Muscle layer of duodenum (tissue), 2 donors: ENCODE data around the gene CEP85.

ENCODE experiments used
- H3K27ac ChIP-seq: one replicate; pipeline ENCODE4 v1.7.0; 2013; ENCODE audit warnings: mild to moderate bottlenecking, low read length
- H3K27me3 ChIP-seq: one replicate; pipeline ENCODE4 v1.7.0; 2013; ENCODE audit warnings: low read depth, mild to moderate bottlenecking, control low read depth, low read length
- H3K36me3 ChIP-seq, 2 donors: one replicate each; pipeline ENCODE4 v1.7.0; 2013; ENCODE audit warnings: low read length in 2 of 2, control low read depth in 1 of 2, mild to moderate bottlenecking in 1 of 2; ENCODE audit not compliant: insufficient read depth in 2 of 2, control insufficient read depth in 1 of 2
- H3K4me1 ChIP-seq, 2 donors: one replicate each; pipeline ENCODE4 v1.7.0; 2013; ENCODE audit warnings: low read length in 2 of 2, mild to moderate bottlenecking in 2 of 2, control low read depth in 1 of 2, moderate library complexity in 1 of 2; ENCODE audit not compliant: insufficient read depth in 2 of 2, control insufficient read depth in 1 of 2
- H3K4me3 ChIP-seq, 2 donors: one replicate each; pipeline ENCODE4 v1.7.0; 2013; ENCODE audit warnings: low read length in 2 of 2, low read depth in 1 of 2, mild to moderate bottlenecking in 1 of 2
- H3K9me3 ChIP-seq, 2 donors: one replicate each; pipeline ENCODE4 v1.7.0; 2013; ENCODE audit warnings: low read length in 2 of 2, control low read depth in 1 of 2, mild to moderate bottlenecking in 1 of 2; ENCODE audit not compliant: control insufficient read depth in 1 of 2
- donor health status: healthy.

The CEP85 gene

GRCh38 chr1:26293911-26294463 is 60.0 kb downstream of the CEP85 start:
- Histone ChIP-seq H3K4me1 (peaks cover 3 to 5% of the 10 kb centered on the region in 2 donors), H3K9me3 (no peaks in the 10 kb centered on the region), H3K4me3 (no peak overlapping the region), H3K36me3 (peaks cover 0 to 25% of the 10 kb centered on the region in 2 donors), H3K27ac (no peak overlapping the region), H3K27me3 (no peaks in the 10 kb centered on the region)

- H3K27ac ChIP-seq, result no peak overlapping the region
Observed at GRCh38 chr1:26295194-26296138, 61.5 kb downstream of the CEP85 start.

GRCh38 chr1:26296340-26297056 is 62.5 kb downstream of the CEP85 start:
- Histone ChIP-seq H3K36me3 (peaks cover 0 to 25% of the 10 kb centered on the region in 2 donors), H3K9me3 (no peaks in the 10 kb centered on the region), H3K4me1 (no peaks in the 10 kb centered on the region), H3K4me3 (no peak overlapping the region), H3K27ac (no peak overlapping the region), H3K27me3 (no peaks in the 10 kb centered on the region)

More at GRCh38 chr1:26295194-26296138, 61.5 kb downstream of the CEP85 start:
- H3K9me3 ChIP-seq, result no peaks in the 10 kb centered on the region
- H3K4me1 ChIP-seq, result peaks cover 0 to 5% of the 10 kb centered on the region in 2 donors
- no peaks in the 10 kb centered on the region for H3K27me3 ChIP-seq
- peaks cover 0 to 25% of the 10 kb centered on the region in 2 donors for H3K36me3 ChIP-seq
- H3K4me3 ChIP-seq, result no peak overlapping the region

- Histone ChIP-seq H3K9me3 (no peaks in the 10 kb centered on the region), H3K4me3 (no peak overlapping the region), H3K36me3 (peaks cover 0 to 25% of the 10 kb centered on the region in 2 donors), H3K4me1 (no peaks in the 10 kb centered on the region), H3K27me3 (no peaks in the 10 kb centered on the region), H3K27ac (no peak overlapping the region)
Observed at GRCh38 chr1:26297057-26297790, 63.2 kb downstream of the CEP85 start.

- H3K4me3 ChIP-seq, result no peak overlapping the region
- no peak overlapping the region for H3K27ac ChIP-seq
- peaks cover 0 to 25% of the 10 kb centered on the region in 2 donors for H3K36me3 ChIP-seq
- H3K27me3 ChIP-seq, result no peaks in the 10 kb centered on the region
- no peaks in the 10 kb centered on the region for H3K9me3 ChIP-seq
- peaks cover 0 to 4% of the 10 kb centered on the region in 2 donors for H3K4me1 ChIP-seq
Observed at GRCh38 chr1:26297791-26298124, 63.8 kb downstream of the CEP85 start.

- Histone ChIP-seq H3K27me3 (no peaks in the 10 kb centered on the region), H3K4me3 (no peak overlapping the region), H3K36me3 (peaks cover 0 to 13% of the 10 kb centered on the region in 2 donors), H3K4me1 (peaks cover 2 to 7% of the 10 kb centered on the region in 2 donors), H3K9me3 (no peaks in the 10 kb centered on the region), H3K27ac (no peak overlapping the region)
Observed at GRCh38 chr1:26300578-26301275, 66.7 kb downstream of the CEP85 start.

- peaks cover 10% of the 10 kb centered on the region in 2 donors for H3K4me1 ChIP-seq
- no peak overlapping the region for H3K27ac ChIP-seq
- no peaks in the 10 kb centered on the region for H3K27me3 ChIP-seq
- H3K9me3 ChIP-seq, result no peaks in the 10 kb centered on the region
- H3K36me3 ChIP-seq, result no peaks in the 10 kb centered on the region
- no peak overlapping the region for H3K4me3 ChIP-seq
Observed at GRCh38 chr1:26302733-26303405, 68.9 kb downstream of the CEP85 start.

GRCh38 chr1:26305667-26306289 is 71.8 kb downstream of the CEP85 start:
- H3K9me3 ChIP-seq, result no peaks in the 10 kb centered on the region
- no peaks in the 10 kb centered on the region for H3K36me3 ChIP-seq
- H3K4me1 ChIP-seq, result peaks cover 10% of the 10 kb centered on the region in 2 donors
- H3K27me3 ChIP-seq, result no peaks in the 10 kb centered on the region
- peak overlapping the region; percentile 2 for H3K27ac ChIP-seq
- H3K4me3 ChIP-seq, result peak overlapping the region; percentile 84 to 96

GRCh38 chr1:26306290-26307229 is 72.6 kb downstream of the CEP85 start, which contains the start of gene UBXN11:
TSS of gene UBXN11 (minus strand) at chr1:26306636. CDS start at chr1:26302883, 3,753 bp downstream.
- H3K27ac ChIP-seq, result peak within 1 kb of the TSS; percentile 37

More at GRCh38 chr1:26306290-26307229, 72.6 kb downstream of the CEP85 start, which contains the start of gene UBXN11:
- no peaks in the 10 kb centered on the region for H3K27me3 ChIP-seq
- no peaks in the 10 kb centered on the region for H3K9me3 ChIP-seq
- H3K4me3 ChIP-seq, result peak within 1 kb of the TSS; percentile 84 to 96
- no peaks in the 10 kb centered on the region for H3K36me3 ChIP-seq
- peaks cover 10% of the 10 kb centered on the region in 2 donors for H3K4me1 ChIP-seq
